Breast epithelium (tissue), 3 donors: ENCODE results near the gene RELL1.

Experiments used
- CTCF ChIP-seq, 3 donors: fragments of 450-650 bp; IDR thresholded peaks; one replicate each; pipeline ENCODE4 v1.5.1; 2016 to 2017; ENCODE audit warnings: antibody characterized with exemption in 3 of 3, mild to moderate bottlenecking in 3 of 3, moderate library complexity in 3 of 3
- POLR2A ChIP-seq: fragments of 450-650 bp; IDR thresholded peaks from one replicate; pipeline ENCODE4 v1.6.1; 2016; ENCODE audit warnings: antibody characterized with exemption, mild to moderate bottlenecking, moderate library complexity
- POLR2AphosphoS5 ChIP-seq, 3 donors: sonication (generic); formaldehyde crosslinking; IDR thresholded peaks; one replicate each; pipeline ENCODE4 v1.6.1; 2017; ENCODE audit warnings: antibody characterized with exemption in 3 of 3

GRCh38 chr4:37729649-37730004, 43.5 kb upstream of the RELL1 start:
- no peak for TF ChIP-seq CTCF (IDR thresholded peaks at IDR 0.05)
- no peak for TF ChIP-seq POLR2AphosphoS5 (IDR thresholded peaks at IDR 0.05)
- TF ChIP-seq POLR2A: no peak
